ENCODE data around the gene NR3C2. TPM values are rescaled to one million over a fixed set of nuclear protein-coding genes. Genes with fewer than 3 reads are reported as not detected.
"Not testable (repeated sequence)": the region's sequence is repeated elsewhere in the genome, so short reads cannot be mapped to it uniquely, and the experiment has no call there.

NR3C2 gene
- total RNA-seq, 2 experiments from 2014 or later: 5.3 to 6.1 TPM

- peaks cover 22% of the 10 kb centered on the region for H3K36me3 Mint-ChIP-seq (ENCODE audit: low read depth)
- no peak overlapping the region for H3K4me3 Mint-ChIP-seq
- intact Hi-C loops (cut with micrococcal nuclease): no loop called here
- no peak overlapping the region for H3K27ac Mint-ChIP-seq
- H3K27me3 Mint-ChIP-seq (ENCODE audit: low read depth): no peaks in the 10 kb centered on the region
- CTCF ChIA-PET: no interaction called here
- DNase-seq: no peak
- no peaks in the 10 kb centered on the region for H3K9me3 Mint-ChIP-seq
- H3K4me1 Mint-ChIP-seq (ENCODE audit: low read depth): no peaks in the 10 kb centered on the region
Measured at GRCh38 chr4:148196164-148196563, 246.1 kb downstream of the NR3C2 start.

- CTCF ChIA-PET: no interaction called here
- H3K4me1 Mint-ChIP-seq (ENCODE audit: low read depth): no peaks in the 10 kb centered on the region
- no peaks in the 10 kb centered on the region for H3K27me3 Mint-ChIP-seq (ENCODE audit: low read depth)
- no peak overlapping the region for H3K27ac Mint-ChIP-seq
- no peak for DNase-seq
- peaks cover 2% of the 10 kb centered on the region for H3K9me3 Mint-ChIP-seq
- H3K4me3 Mint-ChIP-seq: no peak overlapping the region
- H3K36me3 Mint-ChIP-seq (ENCODE audit: low read depth): peaks cover 39% of the 10 kb centered on the region
- intact Hi-C loops (cut with micrococcal nuclease): no loop called here
Measured at GRCh38 chr4:148192526-148192925, 249.7 kb downstream of the NR3C2 start.

GRCh38 chr4:148187454-148188222, 254.6 kb downstream of the NR3C2 start:
- not testable (repeated sequence) for H3K4me1 Mint-ChIP-seq (ENCODE audit: low read depth)

GRCh38 chr4:148184922-148185321, 257.3 kb downstream of the NR3C2 start:
- intact Hi-C loops (cut with micrococcal nuclease): no loop called here
- Mint-ChIP-seq H3K36me3 (ENCODE audit: low read depth) (peaks cover 28% of the 10 kb centered on the region), H3K4me1 (ENCODE audit: low read depth) (peaks cover 8% of the 10 kb centered on the region), H3K9me3 (peaks cover 9% of the 10 kb centered on the region), H3K27me3 (ENCODE audit: low read depth) (no peaks in the 10 kb centered on the region), H3K27ac (no peak overlapping the region), H3K4me3 (no peak overlapping the region)
- CTCF ChIA-PET: no interaction called here
- DNase-seq: no peak

More at GRCh38 chr4:148187454-148188222, 254.6 kb downstream of the NR3C2 start:
- CTCF ChIA-PET; intact Hi-C loops (cut with micrococcal nuclease); H3K4me3 Mint-ChIP-seq; H3K27ac Mint-ChIP-seq; H3K9me3 Mint-ChIP-seq; H3K27me3 Mint-ChIP-seq (ENCODE audit: low read depth); DNase-seq: not testable (repeated sequence)
- H3K36me3 Mint-ChIP-seq (ENCODE audit: low read depth): peaks cover 46% of the 10 kb centered on the region

GRCh38 chr4:148182230-148182911, 259.8 kb downstream of the NR3C2 start:
- peaks cover 13% of the 10 kb centered on the region for H3K4me1 Mint-ChIP-seq (ENCODE audit: low read depth)
- CTCF ChIA-PET: no interaction called here
- no peak overlapping the region for H3K27ac Mint-ChIP-seq
- intact Hi-C loops (cut with micrococcal nuclease): no loop called here
- no peak overlapping the region for H3K4me3 Mint-ChIP-seq
- no peak for DNase-seq
- H3K36me3 Mint-ChIP-seq (ENCODE audit: low read depth): peaks cover 14% of the 10 kb centered on the region
- H3K27me3 Mint-ChIP-seq (ENCODE audit: low read depth): no peaks in the 10 kb centered on the region
- H3K9me3 Mint-ChIP-seq: peaks cover 7% of the 10 kb centered on the region

GRCh38 chr4:148173397-148174017, 268.7 kb downstream of the NR3C2 start:
- no peak overlapping the region for H3K27ac Mint-ChIP-seq
- no peak overlapping the region for H3K4me3 Mint-ChIP-seq
- H3K27me3 Mint-ChIP-seq (ENCODE audit: low read depth): no peaks in the 10 kb centered on the region
- H3K9me3 Mint-ChIP-seq: no peaks in the 10 kb centered on the region
- DNase-seq: no peak
- CTCF ChIA-PET: no interaction called here
- H3K4me1 Mint-ChIP-seq (ENCODE audit: low read depth): peaks cover 28% of the 10 kb centered on the region
- intact Hi-C loops (cut with micrococcal nuclease): no loop called here
- H3K36me3 Mint-ChIP-seq (ENCODE audit: low read depth): peaks cover 14% of the 10 kb centered on the region

- Mint-ChIP-seq H3K27me3 (ENCODE audit: low read depth) (no peaks in the 10 kb centered on the region), H3K36me3 (ENCODE audit: low read depth) (peaks cover 14% of the 10 kb centered on the region), H3K4me1 (ENCODE audit: low read depth) (peaks cover 28% of the 10 kb centered on the region), H3K27ac (no peak overlapping the region), H3K4me3 (no peak overlapping the region), H3K9me3 (no peaks in the 10 kb centered on the region)
- CTCF ChIA-PET: interaction anchor here (0.6 kb wide), 1 partner anchor 9 kb away, joined by 3 read pairs; no protein-coding TSS in a partner anchor
- intact Hi-C loops (cut with micrococcal nuclease): loop anchor here (2.0 kb wide), 1 partner anchor 271 kb away; the partner anchor contains the start of gene NR3C2
- DNase-seq: no peak
Measured at GRCh38 chr4:148171596-148171995, 270.6 kb downstream of the NR3C2 start.

GRCh38 chr4:148170408-148171365, 271.5 kb downstream of the NR3C2 start:
- intact Hi-C loops (cut with micrococcal nuclease): loop anchor here (2.0 kb wide), 1 partner anchor 272 kb away; the partner anchor contains the start of gene NR3C2
- CTCF ChIA-PET: no interaction called here
- Mint-ChIP-seq H3K27ac (no peak overlapping the region), H3K36me3 (ENCODE audit: low read depth) (peaks cover 14% of the 10 kb centered on the region), H3K4me3 (no peak overlapping the region), H3K4me1 (ENCODE audit: low read depth) (peaks cover 28% of the 10 kb centered on the region), H3K9me3 (no peaks in the 10 kb centered on the region), H3K27me3 (ENCODE audit: low read depth) (no peaks in the 10 kb centered on the region)
- DNase-seq: peak; percentile 30

- intact Hi-C loops (cut with micrococcal nuclease): no loop called here
- CTCF ChIA-PET: no interaction called here
- Mint-ChIP-seq H3K27ac (no peak overlapping the region), H3K4me1 (ENCODE audit: low read depth) (peaks cover 12% of the 10 kb centered on the region), H3K27me3 (ENCODE audit: low read depth) (no peaks in the 10 kb centered on the region), H3K4me3 (no peak overlapping the region), H3K9me3 (no peaks in the 10 kb centered on the region), H3K36me3 (ENCODE audit: low read depth) (no peaks in the 10 kb centered on the region)
- no peak for DNase-seq
Measured at GRCh38 chr4:148166132-148166591, 276.1 kb downstream of the NR3C2 start.

GRCh38 chr4:148164557-148164956, 277.7 kb downstream of the NR3C2 start:
- Mint-ChIP-seq H3K36me3 (ENCODE audit: low read depth) (no peaks in the 10 kb centered on the region), H3K27ac (no peak overlapping the region), H3K9me3 (no peaks in the 10 kb centered on the region), H3K4me1 (ENCODE audit: low read depth) (peaks cover under 1% of the 10 kb centered on the region), H3K27me3 (ENCODE audit: low read depth) (no peaks in the 10 kb centered on the region), H3K4me3 (no peak overlapping the region)
- intact Hi-C loops (cut with micrococcal nuclease): no loop called here
- CTCF ChIA-PET: interaction anchor here (1.1 kb wide), 1 partner anchor 12 kb away, joined by 3 read pairs; no protein-coding TSS in a partner anchor
- no peak for DNase-seq

- Mint-ChIP-seq H3K36me3 (ENCODE audit: low read depth) (no peaks in the 10 kb centered on the region), H3K27me3 (ENCODE audit: low read depth) (no peaks in the 10 kb centered on the region), H3K27ac (no peak overlapping the region), H3K4me3 (no peak overlapping the region), H3K9me3 (no peaks in the 10 kb centered on the region), H3K4me1 (ENCODE audit: low read depth) (no peaks in the 10 kb centered on the region)
- DNase-seq: no peak
- intact Hi-C loops (cut with micrococcal nuclease): no loop called here
- CTCF ChIA-PET: interaction anchor here (0.6 kb wide), 1 partner anchor 43 kb away, joined by 6 read pairs; no protein-coding TSS in a partner anchor
Measured at GRCh38 chr4:148162991-148163390, 279.2 kb downstream of the NR3C2 start.
